Right lobe of liver (tissue), 4 donors: Measurements from ENCODE around the gene CAPZB.
"Not testable (repeated sequence)": the region's sequence is repeated elsewhere in the genome, so short reads cannot be mapped to it uniquely, and the experiment has no call there.

Experiments used
- CTCF ChIP-seq, 4 donors: fragments of 200-600 bp in 3 of 4; fragments of 450-650 bp in 1 of 4; IDR thresholded peaks; one replicate each; pipeline versions ENCODE4 v1.5.1 to v1.8.0; 2016 to 2022; ENCODE audit warnings: antibody characterized with exemption in 4 of 4, mild to moderate bottlenecking in 2 of 4
- POLR2A ChIP-seq: fragments of 450-650 bp; IDR thresholded peaks from one replicate; pipeline ENCODE4 v1.6.1; 2017; ENCODE audit warnings: antibody characterized with exemption, mild to moderate bottlenecking
- donor health status: DM: no; HTN: no; CAD: no.
- donor health status: DM: no; HTN: no; CAD: no.
- donor health status: DM: no; HTN: yes; CAD: no.

DNA sequence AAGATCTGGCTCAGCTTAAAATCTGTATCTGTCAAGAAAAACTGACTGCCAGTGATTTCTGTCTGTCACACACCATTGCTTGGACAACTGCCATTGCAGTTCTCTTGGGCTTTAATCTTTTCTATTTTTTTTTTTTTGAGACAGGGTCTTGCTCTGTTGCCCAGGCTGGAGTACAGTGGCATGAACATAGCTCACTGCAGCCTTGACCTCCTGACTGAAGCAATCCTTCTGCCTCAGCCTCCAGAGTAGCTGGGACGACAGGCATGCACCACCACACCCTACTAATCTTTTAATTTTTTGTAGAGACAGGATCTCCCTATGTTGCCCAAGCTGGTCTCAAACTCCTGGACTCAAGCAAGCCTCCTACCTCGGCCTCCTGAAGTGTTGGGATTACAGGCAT, 14.5 kb upstream of the CAPZB start:
- not testable (repeated sequence) for TF ChIP-seq CTCF (IDR thresholded peaks at IDR 0.05); POLR2A
